OCI-LY1 (cell line): ENCODE data around the gene CCL1.

Experiments
- H2AFZ ChIP-seq: fragments of 200-600 bp; sonication (generic), shearing (Covaris generic); 2 replicates; pipeline ENCODE4 v1.6.0; 2014; ENCODE audit warnings: antibody characterized with exemption, mild to moderate bottlenecking, low read length
- H3F3A ChIP-seq: fragments of 200-600 bp; sonication (generic), shearing (Covaris generic); 2 replicates; pipeline ENCODE4 v1.6.0; 2014; ENCODE audit warnings: mild to moderate bottlenecking, antibody characterized with exemption, low read length, moderate library complexity; ENCODE audit not compliant: insufficient read depth
- H3K27ac ChIP-seq: fragments of 200-600 bp; sonication (generic); 2 replicates; pipeline ENCODE4 v1.5.1; 2014; ENCODE audit warnings: low read length, mixed run types, mild to moderate bottlenecking, low read depth; ENCODE audit not compliant: poor library complexity, severe bottlenecking
- H3K27me3 ChIP-seq: fragments of 200-600 bp; sonication (generic); 2 replicates; pipeline ENCODE4 v1.6.0; 2014; ENCODE audit warnings: antibody characterized with exemption, mild to moderate bottlenecking, low read length, moderate library complexity; ENCODE audit not compliant: insufficient read depth
- H3K36me3 ChIP-seq: fragments of 200-600 bp; sonication (generic); 2 replicates; pipeline ENCODE4 v1.6.1; 2014; ENCODE audit warnings: mild to moderate bottlenecking, antibody characterized with exemption, low read length, moderate library complexity, mixed read lengths; ENCODE audit not compliant: insufficient read depth
- H3K4me1 ChIP-seq: fragments of 200-600 bp; sonication (generic); 2 replicates; pipeline ENCODE4 v1.5.1; 2014; ENCODE audit warnings: mild to moderate bottlenecking, low read length, moderate library complexity; ENCODE audit not compliant: insufficient read depth, severe bottlenecking
- H3K4me2 ChIP-seq: fragments of 200-600 bp; sonication (generic), shearing (Covaris generic); 2 replicates; pipeline ENCODE4 v1.6.1; 2014; ENCODE audit warnings: low read length
- H3K4me3 ChIP-seq: fragments of 200-600 bp; sonication (generic); 2 replicates; pipeline ENCODE4 v1.5.1; 2014; ENCODE audit warnings: low read length, low read depth, mild to moderate bottlenecking, mixed read lengths; ENCODE audit not compliant: poor library complexity, severe bottlenecking
- H3K79me2 ChIP-seq: fragments of 200-600 bp; shearing (Covaris generic); 2 replicates; pipeline ENCODE4 v1.6.1; 2016; ENCODE audit warnings: mixed run types, low read length, mixed read lengths; ENCODE audit not compliant: insufficient read depth
- H3K9ac ChIP-seq: fragments of 200-600 bp; sonication (generic), shearing (Covaris generic); 2 replicates; pipeline ENCODE4 v1.6.1; 2014; ENCODE audit warnings: mild to moderate bottlenecking, low read length, mixed read lengths
- H3K9me2 ChIP-seq: fragments of 200-600 bp; sonication (generic), shearing (Covaris generic); 2 replicates; pipeline ENCODE4 v1.6.1; 2014; ENCODE audit warnings: low read depth, mild to moderate bottlenecking, low read length, mixed read lengths
- H3K9me3 ChIP-seq: fragments of 200-600 bp; shearing (Covaris generic); 2 replicates; pipeline ENCODE4 v1.6.1; 2014; ENCODE audit warnings: low read length, mixed read lengths
- H4K20me1 ChIP-seq: fragments of 200-600 bp; sonication (generic), shearing (Covaris generic); 2 replicates; pipeline ENCODE4 v1.6.0; 2016; ENCODE audit warnings: mild to moderate bottlenecking, low read length; ENCODE audit not compliant: insufficient read depth
- EZH2 ChIP-seq: fragments of 200-600 bp; sonication (generic), shearing (Covaris generic); IDR thresholded peaks from 2 replicates; pipeline ENCODE4 v1.8.0; 2017; ENCODE audit warnings: borderline replicate concordance, mixed run types, mild to moderate bottlenecking, antibody characterized with exemption, low read length, moderate library complexity, mixed read lengths
- TF ChIP-seq, protein P1 (sequence below): fragments of 200-600 bp; sonication (generic), shearing (Covaris generic); IDR thresholded peaks from 2 replicates; pipeline ENCODE4 v1.5.1; 2017; ENCODE audit warnings: mild to moderate bottlenecking, antibody characterized with exemption, low read length, moderate library complexity, mixed read lengths

CCL1 gene

GRCh38 chr17:34365340-34365739, 2.3 kb upstream of the CCL1 start:
- H3K9ac ChIP-seq, result no peak overlapping the region

DNA sequence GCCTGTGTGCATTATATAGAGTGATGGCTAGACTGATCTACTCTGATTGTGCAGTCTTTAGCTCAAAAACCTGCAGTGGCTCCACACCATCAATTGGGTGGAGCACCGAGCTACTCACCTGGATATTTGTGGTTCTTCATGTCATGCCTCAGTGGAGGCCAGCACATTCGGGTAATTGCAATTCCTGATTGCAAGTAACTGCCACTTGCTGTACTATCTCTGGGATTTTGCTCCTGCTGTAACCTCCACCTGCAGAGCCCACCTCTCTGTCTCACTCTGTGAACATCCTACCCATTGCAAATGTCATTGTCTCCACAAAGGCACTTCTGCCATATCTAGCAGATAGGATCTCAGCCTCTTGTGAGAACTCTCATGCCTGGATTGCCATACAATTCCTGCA, 1.7 kb upstream of the CCL1 start:
- Histone ChIP-seq H3K4me1 (no peaks in the 10 kb centered on the region), H2AFZ (no peak overlapping the region), H3K79me2 (no peaks in the 10 kb centered on the region), H3F3A (no peaks in the 10 kb centered on the region), H3K27ac (no peak overlapping the region), H3K4me3 (no peak overlapping the region), H3K36me3 (no peaks in the 10 kb centered on the region), H4K20me1 (no peaks in the 10 kb centered on the region), H3K4me2 (no peak overlapping the region), H3K9me3 (no peaks in the 10 kb centered on the region), H3K9ac (no peak overlapping the region), H3K27me3 (no peaks in the 10 kb centered on the region), H3K9me2 (no peaks in the 10 kb centered on the region)
- TF ChIP-seq, protein P1, sequence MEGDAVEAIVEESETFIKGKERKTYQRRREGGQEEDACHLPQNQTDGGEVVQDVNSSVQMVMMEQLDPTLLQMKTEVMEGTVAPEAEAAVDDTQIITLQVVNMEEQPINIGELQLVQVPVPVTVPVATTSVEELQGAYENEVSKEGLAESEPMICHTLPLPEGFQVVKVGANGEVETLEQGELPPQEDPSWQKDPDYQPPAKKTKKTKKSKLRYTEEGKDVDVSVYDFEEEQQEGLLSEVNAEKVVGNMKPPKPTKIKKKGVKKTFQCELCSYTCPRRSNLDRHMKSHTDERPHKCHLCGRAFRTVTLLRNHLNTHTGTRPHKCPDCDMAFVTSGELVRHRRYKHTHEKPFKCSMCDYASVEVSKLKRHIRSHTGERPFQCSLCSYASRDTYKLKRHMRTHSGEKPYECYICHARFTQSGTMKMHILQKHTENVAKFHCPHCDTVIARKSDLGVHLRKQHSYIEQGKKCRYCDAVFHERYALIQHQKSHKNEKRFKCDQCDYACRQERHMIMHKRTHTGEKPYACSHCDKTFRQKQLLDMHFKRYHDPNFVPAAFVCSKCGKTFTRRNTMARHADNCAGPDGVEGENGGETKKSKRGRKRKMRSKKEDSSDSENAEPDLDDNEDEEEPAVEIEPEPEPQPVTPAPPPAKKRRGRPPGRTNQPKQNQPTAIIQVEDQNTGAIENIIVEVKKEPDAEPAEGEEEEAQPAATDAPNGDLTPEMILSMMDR, result no peak
- TF ChIP-seq EZH2, result no peak

More at GRCh38 chr17:34365340-34365739, 2.3 kb upstream of the CCL1 start:
- H3K9me3 ChIP-seq, result no peaks in the 10 kb centered on the region
- H2AFZ ChIP-seq, result no peak overlapping the region
- no peak for TF ChIP-seq EZH2
- TF ChIP-seq, protein P1, result no peak
- no peaks in the 10 kb centered on the region for H3K79me2 ChIP-seq
- no peaks in the 10 kb centered on the region for H3K4me1 ChIP-seq
- H3K4me3 ChIP-seq, result no peak overlapping the region
- no peaks in the 10 kb centered on the region for H3F3A ChIP-seq
- H3K36me3 ChIP-seq, result no peaks in the 10 kb centered on the region
- H3K27me3 ChIP-seq, result no peaks in the 10 kb centered on the region
- no peaks in the 10 kb centered on the region for H4K20me1 ChIP-seq
- H3K9me2 ChIP-seq, result no peaks in the 10 kb centered on the region
- no peak overlapping the region for H3K4me2 ChIP-seq
- no peak overlapping the region for H3K27ac ChIP-seq

DNA sequence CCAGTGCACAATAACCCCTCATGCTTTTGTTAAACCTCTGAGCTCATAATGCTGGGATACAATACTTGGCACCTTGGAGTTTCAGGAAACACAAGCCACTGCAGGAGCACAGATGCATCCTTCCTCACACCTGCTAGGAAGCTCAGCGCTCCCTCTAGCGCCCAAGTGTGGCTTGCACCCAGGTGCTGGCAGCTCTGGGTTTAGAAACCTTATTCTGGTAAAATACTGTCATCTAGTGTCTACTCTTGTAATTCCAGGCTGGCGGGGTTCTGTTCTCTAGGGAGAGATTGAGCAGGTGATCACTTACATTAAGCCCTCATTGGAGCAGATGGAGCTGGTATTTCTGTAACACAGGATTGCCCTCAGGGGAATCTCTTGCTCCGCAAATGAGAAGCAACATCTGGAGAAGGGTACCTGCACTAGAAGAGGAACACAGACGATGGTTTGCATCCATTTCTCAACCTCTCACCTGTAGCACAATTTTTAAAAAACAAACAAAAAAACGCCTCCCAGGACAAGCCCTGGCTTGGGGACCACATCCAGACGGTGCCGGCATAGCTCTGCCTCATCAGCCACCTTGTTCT, 1.5 kb downstream of the CCL1 start:
- H3K27ac ChIP-seq, result no peak overlapping the region
- H3K9me2 ChIP-seq, result no peaks in the 10 kb centered on the region
- TF ChIP-seq, protein P1, result peak; percentile 99
- no peak for TF ChIP-seq EZH2
- H3K4me3 ChIP-seq, result no peak overlapping the region
- no peaks in the 10 kb centered on the region for H4K20me1 ChIP-seq
- H3K9me3 ChIP-seq, result no peaks in the 10 kb centered on the region
- no peaks in the 10 kb centered on the region for H3K79me2 ChIP-seq
- no peak overlapping the region for H2AFZ ChIP-seq
- no peaks in the 10 kb centered on the region for H3K36me3 ChIP-seq
- H3K27me3 ChIP-seq, result no peaks in the 10 kb centered on the region
- no peak overlapping the region for H3K4me2 ChIP-seq
- no peak overlapping the region for H3K9ac ChIP-seq
- H3F3A ChIP-seq, result no peaks in the 10 kb centered on the region
- no peaks in the 10 kb centered on the region for H3K4me1 ChIP-seq
